ENCODE measurements around the gene HOXA3.

Gene HOXA3

DNA sequence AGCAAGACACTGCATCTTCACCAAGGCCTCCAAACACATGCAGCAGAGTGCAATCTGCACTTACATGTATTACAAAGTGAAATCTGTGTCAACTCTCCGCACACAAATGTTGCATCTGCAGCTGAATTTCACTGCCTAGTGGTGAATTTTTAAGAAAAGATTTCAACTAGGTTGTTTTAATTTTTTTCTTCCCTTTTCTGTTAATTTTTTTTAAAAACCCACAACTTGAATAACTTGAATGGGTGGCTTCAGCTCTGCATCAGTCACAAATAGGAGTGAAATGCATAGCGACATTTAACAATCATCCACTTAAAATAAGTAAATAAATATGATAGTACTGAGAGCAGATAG is 41.6 kb upstream of the HOXA3 start:
- 0 out of 2 replicates have a peak, but pooled peaks cover 3% of the 10 kb centered on the region for H4K20me1 ChIP-seq (ENCODE audit: insufficient read depth, low read length)
- no peak for DNase-seq
- no peaks in the 10 kb centered on the region for H3K79me2 ChIP-seq (ENCODE audit: low read length)
- no peaks in the 10 kb centered on the region for H3K36me3 ChIP-seq (replicated peaks; ENCODE audit: insufficient read depth, low read length)
- H3K4me1 ChIP-seq (ENCODE audit: low read length) = no peaks in the 10 kb centered on the region
- H3K4me3 ChIP-seq (ENCODE audit: low read length) = no peak overlapping the region
- H2AFZ ChIP-seq (ENCODE audit: low read length) = no peak overlapping the region
- TF ChIP-seq EZH2phosphoT487 (IDR thresholded peaks at IDR 0.05; ENCODE audit: low read length) = no peak
- TF ChIP-seq, protein P1, sequence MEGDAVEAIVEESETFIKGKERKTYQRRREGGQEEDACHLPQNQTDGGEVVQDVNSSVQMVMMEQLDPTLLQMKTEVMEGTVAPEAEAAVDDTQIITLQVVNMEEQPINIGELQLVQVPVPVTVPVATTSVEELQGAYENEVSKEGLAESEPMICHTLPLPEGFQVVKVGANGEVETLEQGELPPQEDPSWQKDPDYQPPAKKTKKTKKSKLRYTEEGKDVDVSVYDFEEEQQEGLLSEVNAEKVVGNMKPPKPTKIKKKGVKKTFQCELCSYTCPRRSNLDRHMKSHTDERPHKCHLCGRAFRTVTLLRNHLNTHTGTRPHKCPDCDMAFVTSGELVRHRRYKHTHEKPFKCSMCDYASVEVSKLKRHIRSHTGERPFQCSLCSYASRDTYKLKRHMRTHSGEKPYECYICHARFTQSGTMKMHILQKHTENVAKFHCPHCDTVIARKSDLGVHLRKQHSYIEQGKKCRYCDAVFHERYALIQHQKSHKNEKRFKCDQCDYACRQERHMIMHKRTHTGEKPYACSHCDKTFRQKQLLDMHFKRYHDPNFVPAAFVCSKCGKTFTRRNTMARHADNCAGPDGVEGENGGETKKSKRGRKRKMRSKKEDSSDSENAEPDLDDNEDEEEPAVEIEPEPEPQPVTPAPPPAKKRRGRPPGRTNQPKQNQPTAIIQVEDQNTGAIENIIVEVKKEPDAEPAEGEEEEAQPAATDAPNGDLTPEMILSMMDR (IDR thresholded peaks at IDR 0.05; ENCODE audit: low read length) = no peak
- H3K4me2 ChIP-seq (ENCODE audit: low read depth, low read length) = no peak overlapping the region
- H3K9ac ChIP-seq (ENCODE audit: low read length) = no peak overlapping the region
- peaks cover 94% of the 10 kb centered on the region for H3K27me3 ChIP-seq (replicated peaks; ENCODE audit: insufficient read depth, low read length)
- no peaks in the 10 kb centered on the region for H3F3A ChIP-seq (ENCODE audit: insufficient read depth, low read length)
- H3K27ac ChIP-seq (ENCODE audit: low read length) = no peak overlapping the region
- H3K9me3 ChIP-seq (replicated peaks; ENCODE audit: insufficient read depth, low read length) = no peaks in the 10 kb centered on the region
- H3K9me2 ChIP-seq (replicated peaks; ENCODE audit: insufficient read depth, low read length) = no peaks in the 10 kb centered on the region

DNA sequence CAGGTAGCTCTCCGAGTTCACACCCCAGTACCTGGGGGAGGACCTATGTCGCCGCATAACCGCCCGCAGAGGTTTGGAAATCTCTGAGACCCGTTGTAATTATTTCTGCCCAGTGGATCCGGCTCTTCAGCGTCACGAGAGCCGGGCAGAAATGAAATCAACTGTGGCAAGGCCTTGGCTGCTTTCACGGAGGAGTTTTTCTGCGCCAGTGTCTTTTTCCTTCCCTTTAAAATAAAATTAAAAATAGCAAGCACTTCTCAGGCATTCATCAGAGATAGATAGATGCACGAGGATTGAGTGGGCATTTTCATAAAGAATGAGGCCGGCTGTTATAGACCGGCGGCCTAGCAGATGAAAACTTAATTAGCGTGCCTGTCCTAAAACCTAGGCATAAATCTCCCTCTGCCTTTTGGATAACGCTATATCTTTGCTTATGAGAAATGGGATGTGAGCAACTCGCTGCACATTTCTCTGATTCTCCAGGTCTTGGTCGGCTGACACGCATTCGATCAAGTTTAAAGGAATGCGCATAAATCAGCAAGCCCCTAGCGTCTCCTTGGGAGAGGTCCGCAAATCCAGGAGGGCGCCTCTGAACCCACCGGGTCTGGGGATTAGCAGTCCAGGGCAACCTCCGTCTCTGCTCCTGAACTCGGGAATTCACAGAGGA is 41.1 kb upstream of the HOXA3 start:
- Histone ChIP-seq H3K4me3 (ENCODE audit: low read length) (peak overlapping the region; percentile 42), H2AFZ (ENCODE audit: low read length) (no peak overlapping the region), H3F3A (ENCODE audit: insufficient read depth, low read length) (no peaks in the 10 kb centered on the region), H3K4me1 (ENCODE audit: low read length) (no peaks in the 10 kb centered on the region), H3K9ac (ENCODE audit: low read length) (no peak overlapping the region), H3K9me3 (replicated peaks; ENCODE audit: insufficient read depth, low read length) (no peaks in the 10 kb centered on the region), H3K27ac (ENCODE audit: low read length) (no peak overlapping the region), H3K4me2 (ENCODE audit: low read depth, low read length) (peak overlapping the region; percentile 79), H3K79me2 (ENCODE audit: low read length) (no peaks in the 10 kb centered on the region), H3K27me3 (replicated peaks; ENCODE audit: insufficient read depth, low read length) (peaks cover 94% of the 10 kb centered on the region), H4K20me1 (ENCODE audit: insufficient read depth, low read length) (0 out of 2 replicates have a peak, but pooled peaks cover 3% of the 10 kb centered on the region), H3K9me2 (replicated peaks; ENCODE audit: insufficient read depth, low read length) (no peaks in the 10 kb centered on the region), H3K36me3 (replicated peaks; ENCODE audit: insufficient read depth, low read length) (no peaks in the 10 kb centered on the region)
- TF ChIP-seq EZH2phosphoT487 (IDR thresholded peaks at IDR 0.05; ENCODE audit: low read length) (no peak), EZH2 (optimal IDR thresholded peaks at IDR 0.05; ENCODE audit: low read depth, low read length) (no peak)
- no peak for DNase-seq

DNA sequence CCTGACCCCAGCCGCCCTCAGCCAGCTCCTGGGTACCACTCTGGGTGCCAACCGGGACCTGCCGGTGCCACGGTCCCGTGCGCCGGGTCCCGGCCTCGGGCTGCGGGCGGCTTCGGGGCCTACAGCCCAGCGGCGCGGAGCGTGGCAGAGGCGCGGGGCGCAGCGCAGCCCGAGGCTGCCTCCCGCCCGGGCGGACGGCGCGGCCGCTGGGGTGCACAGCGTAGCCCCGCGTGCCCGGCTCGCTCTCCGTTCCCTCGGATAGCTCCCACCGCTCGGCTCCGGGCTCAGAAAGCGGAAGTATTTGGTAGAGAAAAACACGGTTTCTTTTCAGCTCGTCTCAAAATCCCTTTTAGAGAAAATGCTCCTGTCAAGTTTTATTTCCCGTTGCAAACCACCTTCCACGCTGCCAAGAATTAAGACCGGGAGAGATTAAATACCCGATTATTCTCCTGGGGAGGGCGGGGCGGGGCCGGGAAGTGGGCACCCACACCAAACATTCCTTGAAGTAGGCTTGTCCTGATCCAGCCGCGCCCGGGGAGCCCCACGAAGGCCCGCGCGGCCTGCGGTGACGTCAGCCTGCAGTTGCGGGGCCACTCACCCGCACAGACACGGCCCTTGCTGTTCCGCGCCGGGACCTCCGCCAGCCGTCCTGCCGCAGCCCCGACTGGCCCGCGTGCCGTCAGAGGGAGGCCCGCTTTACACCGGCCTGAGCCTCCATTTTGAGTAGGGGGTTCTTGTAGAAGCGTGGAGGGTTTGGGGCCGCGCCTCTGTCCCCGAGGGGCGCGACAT is 40.4 kb upstream of the HOXA3 start:
- H3K4me1 ChIP-seq (ENCODE audit: low read length) = no peaks in the 10 kb centered on the region
- H3F3A ChIP-seq (ENCODE audit: insufficient read depth, low read length) = no peaks in the 10 kb centered on the region
- no peak for TF ChIP-seq EZH2phosphoT487 (IDR thresholded peaks at IDR 0.05; ENCODE audit: low read length)
- TF ChIP-seq, protein P1 (IDR thresholded peaks at IDR 0.05; ENCODE audit: low read length) = no peak
- no peak for TF ChIP-seq EZH2 (optimal IDR thresholded peaks at IDR 0.05; ENCODE audit: low read depth, low read length)
- H3K79me2 ChIP-seq (ENCODE audit: low read length) = no peaks in the 10 kb centered on the region
- no peaks in the 10 kb centered on the region for H3K9me3 ChIP-seq (replicated peaks; ENCODE audit: insufficient read depth, low read length)
- H3K9me2 ChIP-seq (replicated peaks; ENCODE audit: insufficient read depth, low read length) = no peaks in the 10 kb centered on the region
- H3K4me3 ChIP-seq (ENCODE audit: low read length) = peak overlapping the region; percentile 42
- H3K36me3 ChIP-seq (replicated peaks; ENCODE audit: insufficient read depth, low read length) = no peaks in the 10 kb centered on the region
- H3K9ac ChIP-seq (ENCODE audit: low read length) = no peak overlapping the region
- 0 out of 2 replicates have a peak, but pooled peaks cover 3% of the 10 kb centered on the region for H4K20me1 ChIP-seq (ENCODE audit: insufficient read depth, low read length)
- H3K27me3 ChIP-seq (replicated peaks; ENCODE audit: insufficient read depth, low read length) = peaks cover 94% of the 10 kb centered on the region
- no peak overlapping the region for H3K27ac ChIP-seq (ENCODE audit: low read length)
- H2AFZ ChIP-seq (ENCODE audit: low read length) = no peak overlapping the region
- DNase-seq = no peak
- H3K4me2 ChIP-seq (ENCODE audit: low read depth, low read length) = peak overlapping the region; percentile 79

Data from MM.1S (cell line).